OCI-LY7 (cell line): ENCODE results near the gene RIC3. TPM values are rescaled to one million over a fixed set of nuclear protein-coding genes. Genes with fewer than 3 reads are reported as not detected.
A peak's percentile ranks its signal among the peaks of the same experiment; 100 is the strongest.

Experiments used
- BruUV-seq: library from RNA; stranded (reverse); fragments of 400-500 nt; replicated peaks from 2 replicates; lab custom pipeline; 2021; lab: Mats Ljungman, UMichigan
- CTCF ChIA-PET: fragments of 300-600 bp; sonication (Branson Sonifier 250); formaldehyde crosslinking; loops from one replicate; lab custom pipeline; 2022; ENCODE audit warnings: antibody characterized with exemption; ENCODE audit not compliant: unreplicated experiment; lab: Charles Lee
- POLR2A ChIA-PET: fragments of 300-600 bp; sonication (Branson Sonifier 250); formaldehyde crosslinking; loops from one replicate; lab custom pipeline; 2022; ENCODE audit warnings: antibody characterized with exemption; lab: Charles Lee
- DNase-seq: peaks from one replicate; pipeline ENCODE4 v3.0.0-alpha.2; 2015; ENCODE audit warnings: low spot score
- H2AFZ ChIP-seq: fragments of 200-600 bp; sonication (generic), shearing (Covaris generic); 2 replicates; pipeline ENCODE4 v1.6.1; 2014; ENCODE audit warnings: mild to moderate bottlenecking, antibody characterized with exemption, low read length, moderate library complexity
- H3K27ac ChIP-seq: fragments of 200-600 bp; sonication (generic); 2 replicates; pipeline ENCODE4 v1.5.1; 2014; ENCODE audit warnings: mixed run types, low read depth, mild to moderate bottlenecking, moderate library complexity, low read length, inconsistent platforms; ENCODE audit not compliant: poor library complexity, severe bottlenecking
- H3K36me3 ChIP-seq: fragments of 200-600 bp; sonication (generic); 2 replicates; pipeline ENCODE4 v1.6.1; 2014; ENCODE audit warnings: mild to moderate bottlenecking, antibody characterized with exemption, low read length, moderate library complexity, mixed read lengths; ENCODE audit not compliant: insufficient read depth
- H3K4me1 ChIP-seq: fragments of 200-600 bp; sonication (generic); 2 replicates; pipeline ENCODE4 v1.5.1; 2014; ENCODE audit warnings: mild to moderate bottlenecking, low read length; ENCODE audit not compliant: insufficient read depth, poor library complexity, severe bottlenecking
- H3K4me2 ChIP-seq: fragments of 200-600 bp; sonication (generic); 2 replicates; pipeline ENCODE4 v1.6.1; 2014; ENCODE audit warnings: mild to moderate bottlenecking, low read length
- H3K4me3 ChIP-seq: fragments of 200-600 bp; sonication (generic); 2 replicates; pipeline ENCODE4 v1.5.1; 2014; ENCODE audit warnings: mild to moderate bottlenecking, low read depth, low read length; ENCODE audit not compliant: poor library complexity, severe bottlenecking
- H3K79me2 ChIP-seq: fragments of 200-600 bp; sonication (generic); 2 replicates; pipeline ENCODE4 v1.6.1; 2016; ENCODE audit warnings: low read depth, mild to moderate bottlenecking, low read length, moderate library complexity, mixed read lengths; ENCODE audit not compliant: insufficient read depth
- H3K9me2 ChIP-seq: fragments of 200-600 bp; sonication (generic); 2 replicates; pipeline ENCODE4 v1.6.1; 2016; ENCODE audit warnings: mild to moderate bottlenecking, low read length, mixed read lengths; ENCODE audit not compliant: insufficient read depth
- H3K9me3 ChIP-seq: fragments of 200-600 bp; sonication (generic); 2 replicates; pipeline ENCODE4 v1.6.1; 2014; ENCODE audit warnings: mild to moderate bottlenecking, mixed run types, low read length, mixed read lengths
- H4K20me1 ChIP-seq: fragments of 200-600 bp; sonication (generic); 2 replicates; pipeline ENCODE4 v1.6.1; 2014; ENCODE audit warnings: mild to moderate bottlenecking, antibody characterized with exemption, low read length, moderate library complexity, mixed read lengths; ENCODE audit not compliant: insufficient read depth
- CTCF ChIP-seq: fragments of 200-600 bp; sonication (generic); conservative IDR thresholded peaks from 2 replicates; pipeline ENCODE4 v1.5.1; 2014; ENCODE audit warnings: mild to moderate bottlenecking, antibody characterized with exemption, low read length, moderate library complexity, mixed read lengths
- EZH2phosphoT487 ChIP-seq: fragments of 200-600 bp; sonication (generic); IDR thresholded peaks from 2 replicates; pipeline ENCODE4 v1.6.1; 2018; ENCODE audit warnings: low read depth, borderline replicate concordance, mild to moderate bottlenecking, mixed run types, antibody characterized with exemption, low read length, moderate library complexity, mixed read lengths
- intact Hi-C: fragments of 100-400 bp; cut with micrococcal nuclease; formaldehyde crosslinking; loops from one replicate; pipeline ENCODE4 v1.10.0; 2022; ENCODE audit not compliant: unreplicated experiment
- total RNA-seq, 2 experiments: library from RNA; depleted of rRNA in 1 of 2; stranded (reverse); fragments of >200 nt in 1 of 2; shearing (Covaris generic) in 1 of 2; gene quantifications; 2 replicates each; pipeline ENCODE4 v1.2.3, GENCODE V29; 2014 to 2022

The RIC3 gene
- total RNA-seq, 2 experiments from 2014 or later = not detected

- no peak overlapping the region for H3K4me3 ChIP-seq
- ChIA-PET CTCF (interaction anchor here (1.5 kb wide), 1 partner anchor 39 kb away, joined by 4 read pairs; no protein-coding TSS in a partner anchor), POLR2A (interaction anchor here (1.3 kb wide), 1 partner anchor 13 kb away, joined by 3 read pairs; no protein-coding TSS in a partner anchor)
- H3K4me2 ChIP-seq = no peak overlapping the region
- no peaks in the 10 kb centered on the region for H3K79me2 ChIP-seq
- no peak for DNase-seq
- BruUV-seq = no TSS peak
- intact Hi-C loops = loop anchor here (5.0 kb wide), 1 partner anchor 40 kb away; no protein-coding TSS in a partner anchor
- no peak overlapping the region for H3K27ac ChIP-seq
- H2AFZ ChIP-seq = no peak overlapping the region
- H3K4me1 ChIP-seq = peaks cover 5% of the 10 kb centered on the region
- no peaks in the 10 kb centered on the region for H3K9me3 ChIP-seq
- TF ChIP-seq CTCF (no peak), EZH2phosphoT487 (no peak)
- no peaks in the 10 kb centered on the region for H3K36me3 ChIP-seq
- no peaks in the 10 kb centered on the region for H3K9me2 ChIP-seq
- no peaks in the 10 kb centered on the region for H4K20me1 ChIP-seq
Measured at GRCh38 chr11:8071616-8072581, 96.9 kb downstream of the RIC3 start.

- intact Hi-C loops = loop anchor here (5.0 kb wide), 1 partner anchor 38 kb away; no protein-coding TSS in a partner anchor
- H3K9me3 ChIP-seq = no peaks in the 10 kb centered on the region
- no peak overlapping the region for H2AFZ ChIP-seq
- ChIA-PET POLR2A (no interaction called here), CTCF (no interaction called here)
- TF ChIP-seq CTCF (peak; percentile 74), EZH2phosphoT487 (no peak)
- peaks cover 5% of the 10 kb centered on the region for H3K4me1 ChIP-seq
- no peaks in the 10 kb centered on the region for H3K9me2 ChIP-seq
- no peak overlapping the region for H3K27ac ChIP-seq
- H3K79me2 ChIP-seq = no peaks in the 10 kb centered on the region
- no peaks in the 10 kb centered on the region for H3K36me3 ChIP-seq
- no peak overlapping the region for H3K4me3 ChIP-seq
- H3K4me2 ChIP-seq = 0 out of 2 replicates have a peak overlapping the region, but pooled peaks have one; percentile 7
- BruUV-seq = no TSS peak
- peak; percentile 33 for DNase-seq
- H4K20me1 ChIP-seq = no peaks in the 10 kb centered on the region
Measured at GRCh38 chr11:8070417-8071115, 98.3 kb downstream of the RIC3 start.
